HS-5 (cell line): ENCODE results near the gene CRTAC1.

Experiments used
- DNase-seq: peaks from one replicate; pipeline ENCODE4 v3.0.0-alpha.2; 2012; ENCODE audit warnings: low read depth

The CRTAC1 gene

DNA sequence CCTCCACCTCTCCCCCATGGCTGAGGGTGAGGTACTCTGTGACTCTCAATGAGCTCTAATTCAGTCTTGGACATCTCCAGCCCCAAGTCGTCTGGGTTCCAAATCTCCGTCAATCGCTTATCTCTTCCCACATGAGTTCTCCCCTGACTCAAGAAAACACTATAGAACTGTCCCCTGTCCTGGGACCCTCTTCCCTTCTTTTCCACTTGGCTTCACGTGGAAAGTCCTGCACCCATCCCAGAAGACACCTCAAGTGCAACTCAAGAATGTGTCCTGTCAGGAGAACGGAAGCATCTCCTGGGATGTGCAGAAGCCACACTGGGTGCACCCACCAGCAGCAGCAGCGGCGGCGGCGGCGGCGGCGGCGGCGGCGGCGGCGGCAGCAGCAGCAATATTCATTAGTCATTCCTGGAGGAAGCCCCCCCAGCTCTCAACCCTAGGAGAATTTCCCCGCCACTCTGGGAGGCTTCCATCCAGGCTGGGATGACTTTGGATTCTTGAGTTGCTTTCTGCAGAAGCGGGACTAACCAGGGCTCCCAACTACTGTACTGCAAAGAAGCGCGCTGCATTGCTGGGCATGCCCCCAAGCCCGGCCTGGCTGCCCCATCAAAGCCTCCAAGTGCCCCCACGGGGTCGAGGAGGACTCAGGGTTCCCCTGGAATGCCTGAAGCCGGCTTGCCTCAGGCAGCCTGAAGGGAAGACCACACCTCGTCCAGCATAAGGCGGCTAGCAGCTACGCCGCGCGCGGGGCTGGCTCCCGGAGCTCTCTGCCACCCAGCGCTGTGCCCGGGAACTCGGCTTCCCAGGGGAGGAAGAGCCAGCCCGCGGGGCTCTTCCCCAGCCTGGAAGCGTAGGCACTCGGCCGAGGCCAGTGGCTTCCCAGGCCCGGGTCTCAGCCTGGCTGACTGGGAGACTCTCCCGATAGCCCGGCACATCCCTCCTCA is 1.0 kb downstream of the CRTAC1 start:
- DNase-seq, result no peak

DNA sequence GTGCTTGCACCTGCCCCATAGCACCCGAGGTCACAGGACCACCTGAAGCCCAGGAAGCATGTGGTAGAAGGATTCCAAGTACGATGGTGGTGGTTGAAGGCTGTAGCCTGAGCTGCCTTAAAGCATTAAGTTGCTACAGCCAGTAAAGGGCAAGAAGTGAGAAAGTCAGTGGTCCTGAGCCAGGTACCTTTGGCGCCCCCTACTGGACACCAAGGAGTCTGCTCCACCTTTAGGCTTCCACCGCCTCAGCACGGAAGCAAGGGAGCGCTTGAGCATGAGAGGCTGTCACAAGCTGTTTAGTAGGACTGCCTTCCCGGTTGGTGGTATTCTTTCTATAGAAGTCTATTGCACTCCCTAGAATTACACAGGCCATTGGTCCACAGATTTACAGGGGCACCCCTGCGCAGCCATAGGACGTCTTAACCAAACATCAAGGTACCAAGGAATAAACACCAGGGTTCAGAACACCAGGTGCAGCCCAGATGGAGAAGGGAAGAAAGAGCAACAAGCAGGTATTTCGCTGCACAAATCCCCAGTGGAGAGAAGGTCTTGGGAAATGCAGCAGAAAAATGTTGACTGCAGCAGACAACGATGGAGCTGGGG is 2.2 kb downstream of the CRTAC1 start:
- DNase-seq, result no peak

DNA sequence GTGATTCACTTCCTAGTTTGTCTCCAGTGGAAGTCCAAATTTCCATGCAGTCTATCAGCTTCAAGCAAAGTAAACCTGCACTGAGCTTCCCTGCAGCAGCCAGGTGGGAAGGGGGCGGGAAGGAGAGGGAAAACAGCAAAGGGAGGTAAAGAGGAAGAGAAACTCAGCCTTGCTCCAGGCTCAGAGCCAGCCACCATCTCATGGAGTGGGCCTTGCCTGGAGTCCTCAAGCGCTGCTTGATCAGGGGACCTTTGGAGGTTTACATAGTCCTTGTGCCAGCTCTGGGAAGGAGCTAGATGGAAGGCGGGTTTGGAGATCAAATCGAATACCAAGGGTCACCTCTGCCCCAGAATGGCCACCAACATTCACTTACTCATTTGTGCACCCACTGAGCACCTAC is 7.4 kb downstream of the CRTAC1 start:
- no peak for DNase-seq

DNA sequence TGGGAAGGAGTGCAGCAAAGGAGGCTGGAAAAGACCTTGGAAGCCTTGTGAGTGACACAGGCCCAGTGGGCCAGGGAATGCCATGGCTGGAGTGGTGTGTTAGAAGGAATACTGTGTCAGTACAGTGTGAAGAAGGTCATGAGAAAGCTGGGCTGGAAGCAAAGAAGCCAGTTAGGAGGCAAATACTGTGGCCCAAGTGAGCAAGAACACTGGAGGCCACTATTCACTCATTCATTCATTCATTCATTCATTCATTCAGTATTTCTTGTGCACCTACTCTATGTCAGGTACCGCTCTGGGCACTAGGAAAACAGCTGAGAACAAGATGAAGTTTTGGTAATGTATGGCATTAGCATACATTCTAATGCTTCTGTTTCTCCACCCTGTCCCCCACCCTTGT is 9.6 kb downstream of the CRTAC1 start:
- no peak for DNase-seq

DNA sequence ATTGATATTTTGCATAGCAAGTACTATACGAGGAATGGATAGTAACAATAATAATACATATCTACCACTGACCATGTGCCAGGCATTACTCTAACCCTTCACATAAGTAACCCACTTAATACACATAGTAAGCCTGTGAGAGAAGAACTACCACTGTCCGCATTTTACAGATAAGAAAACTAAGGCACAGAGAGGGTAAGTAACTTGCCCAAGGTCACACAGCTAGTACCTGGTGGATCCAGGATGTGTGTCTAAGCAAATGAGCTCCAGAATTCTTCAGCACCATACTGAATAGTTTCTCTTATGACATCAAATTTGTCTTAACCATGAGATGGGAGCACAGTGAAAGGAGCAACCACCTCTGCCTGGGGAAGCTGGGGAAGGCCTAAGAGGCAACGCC is 10.2 kb downstream of the CRTAC1 start:
- DNase-seq, result no peak

DNA sequence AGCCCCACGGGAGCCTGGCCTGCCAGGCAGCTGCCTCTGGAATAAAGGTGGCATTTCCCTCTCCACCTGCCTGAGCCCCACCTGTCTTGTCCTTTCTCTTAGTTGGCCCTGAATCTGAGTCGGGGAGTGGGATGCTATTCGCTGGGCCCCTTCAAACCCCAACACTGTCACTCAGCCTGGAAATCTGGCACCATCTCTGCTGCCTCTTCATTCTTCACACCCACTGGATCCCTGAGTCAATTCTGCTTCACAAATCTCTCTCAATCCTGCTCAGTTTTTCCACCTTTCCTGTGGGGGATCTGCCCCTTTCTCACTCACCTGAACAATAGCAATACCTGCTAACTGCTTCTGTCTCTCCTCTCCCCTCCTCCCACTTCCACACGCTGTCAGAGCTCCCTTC is 10.6 kb downstream of the CRTAC1 start:
- DNase-seq, result no peak

DNA sequence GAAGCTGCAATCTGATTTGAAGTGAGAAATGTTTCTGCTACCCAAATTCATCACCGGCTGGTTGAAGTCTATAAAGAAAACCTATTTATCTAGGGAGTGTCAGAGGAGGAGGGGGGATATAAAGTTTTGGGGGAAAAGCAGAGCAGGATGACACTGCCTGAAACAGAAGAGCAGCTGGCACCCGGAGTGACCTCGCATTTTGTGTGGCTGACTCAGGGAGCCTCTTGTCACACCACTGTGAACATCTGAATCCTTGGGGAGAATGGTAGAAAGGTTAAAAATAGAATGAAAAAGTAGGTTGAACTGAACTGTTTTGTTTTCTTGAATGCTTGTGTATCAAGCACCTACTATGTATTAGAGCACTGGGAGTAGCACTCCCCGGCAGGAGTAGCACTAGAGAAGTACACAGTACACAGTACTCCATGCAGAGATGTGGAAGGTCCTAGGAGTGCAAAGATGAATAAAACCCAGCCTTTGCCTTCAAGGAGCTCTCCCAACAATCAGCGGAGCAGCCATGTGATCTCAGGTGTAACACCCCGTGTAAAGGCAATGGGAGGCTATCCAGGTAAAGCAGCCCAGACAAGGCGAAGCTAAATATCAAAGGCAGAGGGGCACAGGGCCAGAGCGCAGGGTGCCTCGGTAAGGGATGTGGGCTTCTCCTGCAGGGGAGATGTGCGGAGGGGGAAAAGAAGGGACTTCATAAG is 13.5 kb downstream of the CRTAC1 start:
- no peak for DNase-seq

DNA sequence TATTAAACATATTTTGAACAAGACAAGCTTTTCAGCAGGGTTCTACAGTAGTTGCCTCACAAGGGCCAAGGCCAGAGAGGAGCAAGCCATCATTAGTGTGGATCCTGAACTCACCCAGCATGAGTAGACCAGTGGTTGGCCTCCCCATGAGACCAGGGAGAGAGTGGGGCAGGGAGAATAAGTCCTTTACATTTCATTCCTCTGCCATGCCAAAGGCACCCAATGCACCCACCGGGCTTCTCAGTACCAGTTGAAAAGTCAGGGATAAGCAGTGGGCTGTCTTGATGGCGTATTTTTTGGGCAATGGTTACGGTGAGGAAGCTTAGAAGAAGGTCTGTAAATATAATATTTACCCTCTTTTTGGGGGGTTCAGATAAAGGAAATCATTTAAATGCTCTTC is 16.6 kb downstream of the CRTAC1 start:
- DNase-seq, result no peak

DNA sequence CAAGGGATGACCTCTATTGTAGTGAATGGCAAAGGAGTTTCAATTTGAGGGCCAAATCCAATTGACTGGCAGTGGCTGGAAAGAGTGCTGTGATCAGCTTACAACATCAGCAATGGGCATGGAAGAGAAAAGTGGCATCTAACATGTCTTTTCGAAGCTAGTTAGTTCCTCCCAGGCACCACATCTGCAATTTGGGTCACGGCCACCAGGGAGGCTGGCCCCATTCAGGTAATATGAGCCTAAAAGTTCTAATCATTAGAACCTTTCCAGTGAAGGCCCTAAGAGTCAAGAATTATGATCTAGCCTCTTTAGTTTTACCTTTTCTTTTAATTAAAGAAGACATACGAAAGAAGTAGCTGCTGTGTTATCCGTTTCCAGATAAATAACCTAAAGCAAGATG is 17.3 kb downstream of the CRTAC1 start:
- no peak for DNase-seq

DNA sequence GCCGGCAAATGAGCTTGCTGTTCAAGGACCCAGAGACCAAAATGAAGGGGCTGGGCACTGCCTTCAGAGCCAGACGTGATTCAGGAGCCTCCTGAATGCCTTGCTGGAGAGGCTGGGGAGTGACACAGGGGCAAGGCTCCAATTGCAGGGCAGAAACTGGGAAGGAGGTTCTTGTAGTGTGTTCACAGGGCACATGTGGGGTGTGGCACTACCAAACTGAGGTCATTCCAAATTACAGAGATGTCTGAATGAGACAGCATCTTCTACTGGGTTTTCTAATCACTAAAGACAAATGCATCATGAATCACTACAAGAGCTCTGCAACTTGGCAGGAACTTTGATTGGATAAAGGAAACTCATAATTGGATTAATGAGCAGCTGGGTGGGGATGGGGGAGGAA is 17.8 kb downstream of the CRTAC1 start:
- DNase-seq, result no peak

DNA sequence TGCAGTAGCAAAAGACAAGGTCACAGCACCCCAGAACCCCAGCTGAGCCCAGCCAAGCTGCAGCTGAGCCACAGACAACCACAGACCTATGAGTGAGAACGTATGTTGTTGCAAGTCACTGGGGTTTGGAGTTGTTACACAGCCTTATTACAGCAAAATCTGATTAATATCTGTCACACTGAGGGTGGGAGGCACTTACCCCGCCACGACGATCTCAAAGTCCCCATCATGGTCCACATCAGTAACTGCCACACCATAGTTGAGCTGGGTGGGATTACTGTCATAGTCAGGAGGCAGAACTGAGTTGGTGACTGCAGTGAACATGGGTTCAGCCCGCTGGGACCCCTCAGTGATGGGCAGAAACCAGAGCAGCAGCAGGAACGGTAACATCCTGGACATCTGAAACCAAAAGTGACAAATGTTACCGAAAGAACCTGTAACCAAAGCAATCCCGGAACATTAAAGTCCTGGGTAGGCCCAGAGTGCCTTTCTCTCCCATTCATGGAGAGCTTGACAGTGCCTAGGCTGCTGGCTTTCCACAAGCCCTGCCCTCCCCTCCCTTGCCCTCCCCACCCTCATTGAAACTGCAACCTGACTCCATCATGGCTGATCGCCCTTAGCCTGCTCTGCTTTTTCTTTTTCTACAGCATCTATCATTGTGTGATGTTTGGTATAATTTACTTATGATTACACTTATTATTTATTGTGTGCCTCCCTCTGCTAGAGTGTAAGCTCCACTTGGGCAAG is 19.3 kb downstream of the CRTAC1 start:
- no peak for DNase-seq

DNA sequence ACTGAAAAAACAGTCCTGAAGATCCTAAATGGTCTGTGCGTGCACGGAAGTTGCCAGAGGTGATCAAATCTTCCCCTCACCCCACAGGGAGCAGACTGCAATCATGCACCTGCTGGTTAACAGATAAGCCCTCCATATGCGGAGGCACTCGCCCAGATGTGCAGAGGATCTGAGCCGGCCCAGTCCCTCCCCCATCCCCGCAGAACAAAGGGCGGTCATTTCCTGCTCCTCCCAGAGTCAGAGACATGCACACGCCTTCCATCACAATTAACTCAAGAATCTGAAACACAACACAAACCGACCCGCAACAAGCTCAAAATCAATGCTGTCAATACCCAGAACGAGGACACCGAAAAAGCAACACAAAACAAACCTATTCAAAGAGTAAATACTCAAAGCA is 24.2 kb downstream of the CRTAC1 start:
- no peak for DNase-seq

DNA sequence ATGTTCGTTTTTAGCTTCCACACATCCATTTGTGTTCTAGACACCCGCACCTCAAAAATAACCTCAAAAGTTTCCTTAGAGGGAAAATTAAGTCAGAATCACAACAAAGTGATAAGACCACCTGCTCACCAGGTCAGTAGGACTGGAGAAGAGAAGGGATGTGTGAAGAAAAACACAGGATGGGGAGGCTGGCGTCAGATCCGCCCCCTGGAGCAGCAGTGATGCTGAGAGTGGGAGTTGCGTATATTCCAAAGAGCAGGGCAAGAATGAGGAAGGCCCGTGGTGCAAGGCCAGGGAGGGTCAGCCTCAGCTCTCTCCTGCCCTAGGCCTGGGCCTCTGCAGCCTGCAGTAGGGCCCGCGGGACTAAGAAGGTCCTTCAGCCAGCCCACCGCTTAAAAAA is 28.7 kb downstream of the CRTAC1 start:
- DNase-seq, result no peak

DNA sequence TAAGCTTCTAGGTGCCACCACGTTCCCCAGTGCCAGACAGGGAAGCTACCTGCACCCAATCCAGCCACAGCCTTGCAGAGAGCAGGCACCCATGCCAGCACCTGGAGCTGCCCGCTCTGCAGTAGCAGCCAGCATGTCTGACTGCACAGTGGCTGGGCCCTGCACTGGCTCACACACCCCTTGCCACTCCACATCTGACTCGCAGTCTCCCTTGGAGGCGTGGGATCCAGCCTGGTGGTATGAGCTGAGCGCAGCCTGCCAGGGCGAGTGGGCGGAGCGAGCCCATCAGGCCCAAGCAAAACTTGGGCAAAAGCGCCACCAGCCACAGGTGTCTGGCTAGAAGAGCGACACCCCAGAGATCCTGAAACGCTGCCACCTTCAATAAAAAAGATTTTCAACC is 30.1 kb downstream of the CRTAC1 start:
- no peak for DNase-seq

DNA sequence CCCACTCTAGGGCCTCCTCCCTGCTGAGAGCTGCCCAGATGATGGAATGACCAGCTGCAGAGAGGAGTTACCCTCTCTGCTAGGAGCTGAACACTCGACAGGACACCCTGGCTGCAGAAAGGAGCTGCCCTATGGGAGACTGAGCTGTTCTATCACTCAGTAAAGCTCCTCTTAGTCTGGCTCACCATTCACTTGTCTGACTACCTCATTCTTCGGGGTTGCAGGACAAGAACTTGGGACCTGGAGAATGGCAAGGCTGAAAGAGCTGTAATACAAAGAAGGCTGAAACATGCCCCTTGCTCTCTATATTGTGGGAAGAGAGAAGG is 30.5 kb downstream of the CRTAC1 start:
- DNase-seq, result no peak

DNA sequence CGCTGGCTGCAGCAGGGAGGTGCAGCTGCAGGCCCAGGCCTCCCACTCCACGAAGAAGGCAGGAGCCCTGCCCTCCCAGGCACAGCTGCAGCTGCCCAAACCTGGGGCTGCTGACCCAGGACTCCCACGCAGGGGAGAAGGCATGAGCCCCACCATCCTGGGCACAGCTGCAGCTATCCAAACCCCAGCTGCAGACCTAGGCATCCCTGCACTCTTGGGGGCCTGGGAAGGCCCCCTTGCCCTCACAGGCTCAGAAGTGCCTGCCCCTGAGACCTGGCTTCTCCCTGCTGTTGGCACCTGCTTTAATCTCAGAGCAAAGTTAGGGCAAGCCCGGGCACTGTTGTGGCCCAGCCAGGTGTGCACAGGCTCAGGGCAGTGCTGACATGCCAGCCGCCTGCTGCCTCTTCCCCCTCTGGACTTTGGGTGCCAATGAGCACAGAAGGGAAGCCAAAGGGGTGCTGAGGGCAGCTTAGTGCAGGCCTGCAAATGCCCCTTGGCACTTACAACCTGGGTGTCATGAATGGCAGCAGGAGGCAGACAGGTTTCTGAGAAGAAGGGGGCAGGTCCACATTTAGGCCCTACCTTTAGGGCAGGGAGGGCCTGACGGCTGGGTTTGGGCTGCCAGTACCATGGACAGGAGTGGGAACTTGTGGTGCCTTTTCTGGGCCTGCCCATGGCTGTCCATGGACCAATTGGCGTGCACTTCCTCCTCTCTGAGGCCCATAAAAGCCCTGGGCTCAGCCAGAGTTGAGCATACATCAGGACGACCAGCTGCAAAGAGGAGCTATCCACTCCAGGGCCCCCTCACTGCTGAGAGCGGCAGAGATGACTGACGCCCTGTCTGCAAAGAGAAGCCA is 31.1 kb downstream of the CRTAC1 start:
- no peak for DNase-seq

DNA sequence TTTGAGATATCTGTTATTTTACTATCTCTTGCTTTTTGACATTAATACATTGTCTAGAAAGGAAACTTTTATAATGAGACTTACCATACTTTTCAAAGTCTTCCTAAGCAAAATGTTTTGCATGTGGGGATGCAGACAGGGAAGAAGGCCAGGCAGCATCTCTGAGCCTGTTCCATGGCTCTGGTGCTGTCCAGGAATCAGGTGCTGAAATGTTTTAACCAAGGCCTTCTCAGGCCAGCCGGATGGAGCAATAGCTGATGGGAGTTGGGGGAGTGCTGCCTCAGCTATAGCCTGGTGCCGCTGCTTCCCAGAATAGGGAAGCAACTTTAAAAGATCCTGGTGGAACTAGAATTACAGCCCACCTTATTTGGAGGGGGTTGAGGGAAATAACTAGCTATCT is 38.5 kb downstream of the CRTAC1 start:
- no peak for DNase-seq

DNA sequence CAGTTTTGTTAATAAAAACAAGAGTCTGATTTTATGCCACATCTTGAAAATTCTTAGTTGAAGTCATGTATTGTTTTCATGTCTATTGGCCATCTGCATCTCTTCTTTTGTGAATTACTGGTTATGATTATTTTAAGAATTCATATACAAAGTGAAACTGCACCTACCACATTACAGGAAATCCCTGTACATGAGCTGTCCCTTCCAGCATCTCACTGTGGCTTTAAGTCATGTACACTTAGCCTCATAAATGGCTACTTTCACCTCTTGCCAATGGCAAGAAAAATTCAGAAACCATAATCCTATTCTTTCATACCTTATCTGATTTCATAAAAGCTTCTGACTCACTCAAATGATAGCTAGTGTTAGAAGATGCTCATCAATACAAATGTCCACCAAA is 48.6 kb downstream of the CRTAC1 start:
- no peak for DNase-seq

DNA sequence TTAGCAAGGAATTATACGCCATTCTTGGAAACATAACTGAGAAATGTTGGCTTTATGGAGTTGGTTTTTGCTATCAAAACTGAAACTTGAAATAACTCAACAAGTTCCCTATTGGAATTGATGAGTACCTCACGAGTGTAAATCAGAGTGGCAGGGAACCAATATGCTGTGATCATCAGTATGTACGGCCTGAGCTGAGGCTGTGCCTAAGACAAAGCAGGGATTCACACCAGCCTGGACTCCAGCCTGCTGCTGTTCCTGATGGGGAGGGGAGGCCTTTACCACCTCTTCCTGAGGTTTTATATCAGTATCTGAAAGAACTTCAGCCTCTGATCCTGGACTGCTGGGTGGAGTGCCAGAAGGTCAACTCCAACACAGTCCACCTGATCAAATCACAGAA is 52.7 kb downstream of the CRTAC1 start:
- DNase-seq, result no peak

DNA sequence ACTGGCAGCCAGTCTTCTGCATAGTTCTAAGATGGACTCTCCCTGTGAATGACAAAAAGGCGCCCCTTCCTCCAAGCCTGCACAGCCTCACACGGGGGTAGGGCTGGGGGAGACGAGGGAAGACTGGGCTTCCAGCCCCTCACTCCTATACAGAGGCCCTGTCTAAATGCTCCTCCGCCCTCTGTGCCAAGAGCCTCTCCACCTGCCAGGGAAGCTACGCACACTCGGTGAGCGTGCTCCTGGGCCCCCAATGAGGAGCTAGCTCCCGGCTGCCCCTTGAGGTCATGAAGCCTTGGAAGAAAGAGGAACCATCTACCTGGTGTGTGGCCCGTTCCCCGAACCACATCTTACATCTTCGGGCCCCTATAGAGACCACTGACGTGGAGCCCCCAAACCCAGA is 54.8 kb downstream of the CRTAC1 start:
- DNase-seq, result no peak
